Mesenchymal stem cell (in vitro differentiated cells and primary cell): Measurements from ENCODE around the gene MS4A5.

Source experiments
- DNase-seq: peaks from one replicate; pipeline ENCODE4 v3.0.0-alpha.2; 2013
- H2AFZ ChIP-seq: one replicate; pipeline ENCODE4 v1.6.1; 2013; ENCODE audit warnings: low read depth, mild to moderate bottlenecking, control low read depth, inconsistent platforms, low read length, moderate library complexity
- H2AK5ac ChIP-seq: 2 replicates; pipeline ENCODE4 v1.6.1; 2013; ENCODE audit warnings: low read length, moderate library complexity, mild to moderate bottlenecking, inconsistent platforms; ENCODE audit not compliant: severe bottlenecking
- H2BK120ac ChIP-seq: one replicate; pipeline ENCODE4 v1.6.1; 2013; ENCODE audit warnings: low read depth, mild to moderate bottlenecking, inconsistent platforms, low read length, moderate library complexity
- H2BK12ac ChIP-seq, 2 experiments: one replicate each; pipeline ENCODE4 v1.6.1; 2013; ENCODE audit warnings: inconsistent platforms in 2 of 2, low read length in 2 of 2, mild to moderate bottlenecking in 2 of 2, moderate library complexity in 2 of 2, control low read depth in 1 of 2
- H2BK15ac ChIP-seq: one replicate; pipeline ENCODE4 v1.6.1; 2013; ENCODE audit warnings: mild to moderate bottlenecking, low read depth, inconsistent platforms; ENCODE audit not compliant: poor library complexity, severe bottlenecking
- H2BK5ac ChIP-seq: 2 replicates; pipeline ENCODE4 v1.6.1; 2013; ENCODE audit warnings: low read depth, mild to moderate bottlenecking, low read length, control low read depth, inconsistent platforms; ENCODE audit not compliant: poor library complexity, severe bottlenecking
- H3K14ac ChIP-seq, 2 experiments: one replicate each; pipeline ENCODE4 v1.6.1; 2013; ENCODE audit warnings: inconsistent platforms in 2 of 2, low read length in 2 of 2, control low read depth in 1 of 2, mild to moderate bottlenecking in 1 of 2, moderate library complexity in 1 of 2
- H3K18ac ChIP-seq, 2 experiments: one replicate each; pipeline ENCODE4 v1.6.1; 2013; ENCODE audit warnings: inconsistent platforms in 2 of 2, low read length in 2 of 2, control low read depth in 1 of 2, low read depth in 1 of 2, mild to moderate bottlenecking in 1 of 2
- H3K23ac ChIP-seq, 2 experiments: one replicate each; pipeline ENCODE4 v1.6.1; 2013; ENCODE audit warnings: inconsistent platforms in 2 of 2, low read length in 2 of 2, mild to moderate bottlenecking in 2 of 2, moderate library complexity in 2 of 2, control low read depth in 1 of 2
- H3K27ac ChIP-seq: 2 replicates; pipeline ENCODE4 v1.5.1; 2013; ENCODE audit warnings: mild to moderate bottlenecking, moderate library complexity, low read length, control low read depth, inconsistent platforms; ENCODE audit not compliant: poor library complexity, severe bottlenecking
- H3K27me3 ChIP-seq, 2 experiments: 2 replicates each; pipeline versions ENCODE4 v1.6.1 to v1.7.0; 2013; ENCODE audit warnings: low read length in 2 of 2, mild to moderate bottlenecking in 2 of 2, moderate library complexity in 2 of 2, control low read depth in 1 of 2, inconsistent platforms in 1 of 2; ENCODE audit not compliant: control insufficient read depth in 1 of 2, insufficient read depth in 1 of 2
- H3K36me3 ChIP-seq, 2 experiments: 2 replicates each; pipeline versions ENCODE4 v1.6.1 to v1.7.0; 2013; ENCODE audit warnings: low read length in 2 of 2, control low read depth in 1 of 2, inconsistent platforms in 1 of 2, low read depth in 1 of 2, mild to moderate bottlenecking in 1 of 2; ENCODE audit not compliant: insufficient read depth in 2 of 2, control insufficient read depth in 1 of 2
- H3K4ac ChIP-seq, 2 experiments: one replicate each; pipeline ENCODE4 v1.6.1; 2013; ENCODE audit warnings: inconsistent platforms in 2 of 2, low read length in 2 of 2, mild to moderate bottlenecking in 2 of 2, moderate library complexity in 2 of 2, control low read depth in 1 of 2, low read depth in 1 of 2
- H3K4me1 ChIP-seq: 2 replicates; pipeline ENCODE4 v1.6.1; 2013; ENCODE audit warnings: low read depth, low read length, control low read depth; ENCODE audit not compliant: control insufficient read depth, insufficient read depth
- H3K4me2 ChIP-seq: 2 replicates; pipeline ENCODE4 v1.6.1; 2013; ENCODE audit warnings: low read length, mild to moderate bottlenecking, inconsistent platforms; ENCODE audit not compliant: poor library complexity, severe bottlenecking
- H3K4me3 ChIP-seq, 2 experiments: 2 replicates each; pipeline versions ENCODE4 v1.5.1 to v1.7.0; 2013; ENCODE audit warnings: low read length in 2 of 2, mild to moderate bottlenecking in 2 of 2, control low read depth in 1 of 2, low read depth in 1 of 2; ENCODE audit not compliant: insufficient read depth in 1 of 2
- H3K79me1 ChIP-seq: replicated peaks from 2 replicates; pipeline ENCODE4 v1.6.1; 2013; ENCODE audit warnings: mild to moderate bottlenecking, control low read depth, low read length, inconsistent platforms; ENCODE audit not compliant: poor library complexity, severe bottlenecking
- H3K9ac ChIP-seq: 2 replicates; pipeline ENCODE4 v1.7.0; 2013; ENCODE audit warnings: mild to moderate bottlenecking, low read length, moderate library complexity
- H3K9me3 ChIP-seq: 2 replicates; pipeline ENCODE4 v1.7.0; 2013; ENCODE audit warnings: mild to moderate bottlenecking, low read length; ENCODE audit not compliant: control insufficient read depth
- H4K8ac ChIP-seq: one replicate; pipeline ENCODE4 v1.6.1; 2013; ENCODE audit warnings: inconsistent platforms, mild to moderate bottlenecking, low read length, moderate library complexity
- H4K91ac ChIP-seq: one replicate; pipeline ENCODE4 v1.6.1; 2013; ENCODE audit warnings: mild to moderate bottlenecking, low read length, inconsistent platforms
- WGBS: methylation state at CpG from one replicate; pipeline ENCODE4 v1.1.7; 2013; ENCODE audit warnings: mixed read lengths; 5-methylcytosine and 5-hydroxymethylcytosine counted together

Gene MS4A5

GRCh38 chr11:60468829-60469228, 39.5 kb downstream of the MS4A5 start:
- Histone ChIP-seq H2BK5ac (no peak overlapping the region), H3K4me3 (no peak overlapping the region), H3K23ac (no peak overlapping the region), H2AK5ac (no peak overlapping the region), H3K9me3 (no peaks in the 10 kb centered on the region), H4K8ac (no peak overlapping the region), H2BK15ac (no peak overlapping the region), H3K4me1 (no peaks in the 10 kb centered on the region), H3K27me3 (peaks cover 0 to 3% of the 10 kb centered on the region in 2 experiments), H3K4me2 (no peak overlapping the region), H3K79me1 (no peaks in the 10 kb centered on the region), H3K14ac (no peak overlapping the region), H2BK12ac (no peak overlapping the region), H2AFZ (no peak overlapping the region), H3K9ac (no peak overlapping the region), H3K4ac (no peak overlapping the region), H2BK120ac (no peak overlapping the region), H4K91ac (no peak overlapping the region), H3K36me3 (no peaks in the 10 kb centered on the region), H3K27ac (no peak overlapping the region), H3K18ac (no peak overlapping the region)
- DNase-seq: no peak
- WGBS: 67% methylated on average over 2 of the region's 2 CpGs

GRCh38 chr11:60469723-60470122, 40.4 kb downstream of the MS4A5 start:
- Histone ChIP-seq H3K4me3 (no peak overlapping the region), H3K9me3 (no peaks in the 10 kb centered on the region), H3K18ac (no peak overlapping the region), H2BK15ac (no peak overlapping the region), H3K79me1 (no peaks in the 10 kb centered on the region), H4K8ac (no peak overlapping the region), H3K23ac (no peak overlapping the region), H3K4me1 (no peaks in the 10 kb centered on the region), H3K14ac (no peak overlapping the region), H2AK5ac (no peak overlapping the region), H2BK5ac (no peak overlapping the region), H3K36me3 (no peaks in the 10 kb centered on the region), H3K4ac (no peak overlapping the region), H2BK120ac (no peak overlapping the region), H3K27ac (no peak overlapping the region), H2AFZ (no peak overlapping the region), H3K9ac (no peak overlapping the region), H2BK12ac (no peak overlapping the region), H4K91ac (no peak overlapping the region), H3K27me3 (peaks cover 0 to under 1% of the 10 kb centered on the region in 2 experiments), H3K4me2 (no peak overlapping the region)
- WGBS: no CpG with 5 or more reads among the region's 2 CpGs
- DNase-seq: no peak

GRCh38 chr11:60477035-60477445, 47.7 kb downstream of the MS4A5 start:
- no peak overlapping the region for H3K4ac ChIP-seq
- no peak overlapping the region for H3K18ac ChIP-seq
- no peaks in the 10 kb centered on the region for H3K4me1 ChIP-seq
- no peak overlapping the region for H4K8ac ChIP-seq
- H2BK15ac ChIP-seq: no peak overlapping the region
- no peak overlapping the region for H3K4me2 ChIP-seq
- H3K79me1 ChIP-seq: no peaks in the 10 kb centered on the region
- no peak overlapping the region for H3K4me3 ChIP-seq
- no peak overlapping the region for H2BK120ac ChIP-seq
- H2AFZ ChIP-seq: no peak overlapping the region
- no peak overlapping the region for H3K9ac ChIP-seq
- H3K14ac ChIP-seq: no peak overlapping the region
- H3K27ac ChIP-seq: no peak overlapping the region
- 89% methylated on average over 3 of the region's 6 CpGs for WGBS
- no peaks in the 10 kb centered on the region for H3K9me3 ChIP-seq
- H2BK12ac ChIP-seq: no peak overlapping the region
- H2AK5ac ChIP-seq: no peak overlapping the region
- no peak overlapping the region for H3K23ac ChIP-seq
- H2BK5ac ChIP-seq: no peak overlapping the region
- H4K91ac ChIP-seq: no peak overlapping the region
- no peaks in the 10 kb centered on the region for H3K36me3 ChIP-seq
- H3K27me3 ChIP-seq: no peaks in the 10 kb centered on the region
- DNase-seq: no peak

GRCh38 chr11:60482361-60482760, 53.0 kb downstream of the MS4A5 start:
- H2BK12ac ChIP-seq: no peak overlapping the region
- H2AK5ac ChIP-seq: no peak overlapping the region

More at GRCh38 chr11:60482361-60482760, 53.0 kb downstream of the MS4A5 start:
- H3K4ac ChIP-seq: no peak overlapping the region
- no peak overlapping the region for H3K4me2 ChIP-seq
- no peak overlapping the region for H2BK120ac ChIP-seq
- H3K14ac ChIP-seq: no peak overlapping the region
- H4K8ac ChIP-seq: no peak overlapping the region
- H2BK5ac ChIP-seq: no peak overlapping the region
- H3K9me3 ChIP-seq: no peaks in the 10 kb centered on the region
- H3K9ac ChIP-seq: no peak overlapping the region
- H3K4me3 ChIP-seq: no peak overlapping the region
- H2BK15ac ChIP-seq: no peak overlapping the region
- WGBS: no CpG with 5 or more reads among the region's 2 CpGs
- no peak overlapping the region for H3K27ac ChIP-seq
- no peak for DNase-seq
- no peak overlapping the region for H3K23ac ChIP-seq
- no peaks in the 10 kb centered on the region for H3K79me1 ChIP-seq
- no peak overlapping the region for H3K18ac ChIP-seq
- H4K91ac ChIP-seq: no peak overlapping the region
- no peaks in the 10 kb centered on the region for H3K27me3 ChIP-seq
- no peak overlapping the region for H2AFZ ChIP-seq
- H3K4me1 ChIP-seq: no peaks in the 10 kb centered on the region
- H3K36me3 ChIP-seq: no peaks in the 10 kb centered on the region
